OCI-LY1 (cell line): ENCODE data around the gene GOLPH3.

Experiments used
- H2AFZ ChIP-seq: fragments of 200-600 bp; sonication (generic), shearing (Covaris generic); 2 replicates; pipeline ENCODE4 v1.6.0; 2014; ENCODE audit warnings: antibody characterized with exemption, mild to moderate bottlenecking, low read length
- H3F3A ChIP-seq: fragments of 200-600 bp; sonication (generic), shearing (Covaris generic); 2 replicates; pipeline ENCODE4 v1.6.0; 2014; ENCODE audit warnings: mild to moderate bottlenecking, antibody characterized with exemption, low read length, moderate library complexity; ENCODE audit not compliant: insufficient read depth
- H3K27ac ChIP-seq: fragments of 200-600 bp; sonication (generic); 2 replicates; pipeline ENCODE4 v1.5.1; 2014; ENCODE audit warnings: low read length, mixed run types, mild to moderate bottlenecking, low read depth; ENCODE audit not compliant: poor library complexity, severe bottlenecking
- H3K27me3 ChIP-seq: fragments of 200-600 bp; sonication (generic); 2 replicates; pipeline ENCODE4 v1.6.0; 2014; ENCODE audit warnings: antibody characterized with exemption, mild to moderate bottlenecking, low read length, moderate library complexity; ENCODE audit not compliant: insufficient read depth
- H3K36me3 ChIP-seq: fragments of 200-600 bp; sonication (generic); 2 replicates; pipeline ENCODE4 v1.6.1; 2014; ENCODE audit warnings: mild to moderate bottlenecking, antibody characterized with exemption, low read length, moderate library complexity, mixed read lengths; ENCODE audit not compliant: insufficient read depth
- H3K4me1 ChIP-seq: fragments of 200-600 bp; sonication (generic); 2 replicates; pipeline ENCODE4 v1.5.1; 2014; ENCODE audit warnings: mild to moderate bottlenecking, low read length, moderate library complexity; ENCODE audit not compliant: insufficient read depth, severe bottlenecking
- H3K4me2 ChIP-seq: fragments of 200-600 bp; sonication (generic), shearing (Covaris generic); 2 replicates; pipeline ENCODE4 v1.6.1; 2014; ENCODE audit warnings: low read length
- H3K4me3 ChIP-seq: fragments of 200-600 bp; sonication (generic); 2 replicates; pipeline ENCODE4 v1.5.1; 2014; ENCODE audit warnings: low read length, low read depth, mild to moderate bottlenecking, mixed read lengths; ENCODE audit not compliant: poor library complexity, severe bottlenecking
- H3K79me2 ChIP-seq: fragments of 200-600 bp; shearing (Covaris generic); 2 replicates; pipeline ENCODE4 v1.6.1; 2016; ENCODE audit warnings: mixed run types, low read length, mixed read lengths; ENCODE audit not compliant: insufficient read depth
- H3K9ac ChIP-seq: fragments of 200-600 bp; sonication (generic), shearing (Covaris generic); 2 replicates; pipeline ENCODE4 v1.6.1; 2014; ENCODE audit warnings: mild to moderate bottlenecking, low read length, mixed read lengths
- H3K9me2 ChIP-seq: fragments of 200-600 bp; sonication (generic), shearing (Covaris generic); 2 replicates; pipeline ENCODE4 v1.6.1; 2014; ENCODE audit warnings: low read depth, mild to moderate bottlenecking, low read length, mixed read lengths
- H3K9me3 ChIP-seq: fragments of 200-600 bp; shearing (Covaris generic); 2 replicates; pipeline ENCODE4 v1.6.1; 2014; ENCODE audit warnings: low read length, mixed read lengths
- H4K20me1 ChIP-seq: fragments of 200-600 bp; sonication (generic), shearing (Covaris generic); 2 replicates; pipeline ENCODE4 v1.6.0; 2016; ENCODE audit warnings: mild to moderate bottlenecking, low read length; ENCODE audit not compliant: insufficient read depth
- CTCF ChIP-seq: fragments of 200-600 bp; sonication (generic), shearing (Covaris generic); IDR thresholded peaks from 2 replicates; pipeline ENCODE4 v1.5.1; 2017; ENCODE audit warnings: mild to moderate bottlenecking, antibody characterized with exemption, low read length, moderate library complexity, mixed read lengths
- EZH2 ChIP-seq: fragments of 200-600 bp; sonication (generic), shearing (Covaris generic); IDR thresholded peaks from 2 replicates; pipeline ENCODE4 v1.8.0; 2017; ENCODE audit warnings: borderline replicate concordance, mixed run types, mild to moderate bottlenecking, antibody characterized with exemption, low read length, moderate library complexity, mixed read lengths

The GOLPH3 gene

DNA sequence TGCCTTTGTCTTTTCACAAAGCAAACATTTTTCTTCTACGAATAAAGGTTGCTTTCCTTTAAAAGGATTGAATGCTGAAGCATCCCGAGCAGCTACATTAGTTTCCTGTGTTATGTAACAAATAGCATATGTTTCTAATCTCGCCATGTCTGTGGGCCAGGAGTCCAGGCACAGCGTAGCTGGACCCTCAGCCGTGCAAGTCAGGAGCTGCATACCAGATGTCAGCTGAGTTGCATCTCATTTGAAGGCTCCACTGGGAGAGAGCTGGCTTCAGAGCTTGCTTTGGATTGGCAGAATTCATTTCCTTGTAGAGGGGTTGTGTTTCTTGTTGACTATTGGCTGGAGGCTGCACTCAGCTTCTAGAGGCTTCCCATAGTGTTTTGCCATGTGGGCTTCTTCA, 16.0 kb upstream of the GOLPH3 start:
- Histone ChIP-seq H3K4me3 (no peak overlapping the region), H3K27me3 (no peaks in the 10 kb centered on the region), H3K4me1 (peaks cover 10% of the 10 kb centered on the region), H2AFZ (no peak overlapping the region), H3K27ac (no peak overlapping the region), H3K9me2 (no peaks in the 10 kb centered on the region), H4K20me1 (no peaks in the 10 kb centered on the region), H3K79me2 (no peaks in the 10 kb centered on the region), H3K4me2 (no peak overlapping the region), H3K9ac (no peak overlapping the region), H3F3A (no peaks in the 10 kb centered on the region), H3K36me3 (no peaks in the 10 kb centered on the region), H3K9me3 (peaks cover 12% of the 10 kb centered on the region)
- no peak for TF ChIP-seq EZH2
- TF ChIP-seq CTCF, result no peak

GRCh38 chr5:32187675-32188074, 13.6 kb upstream of the GOLPH3 start:
- no peak overlapping the region for H3K4me2 ChIP-seq
- no peaks in the 10 kb centered on the region for H3F3A ChIP-seq
- H4K20me1 ChIP-seq, result no peaks in the 10 kb centered on the region
- H2AFZ ChIP-seq, result no peak overlapping the region
- no peak overlapping the region for H3K27ac ChIP-seq
- no peaks in the 10 kb centered on the region for H3K27me3 ChIP-seq
- H3K9me3 ChIP-seq, result peaks cover 12% of the 10 kb centered on the region
- H3K4me3 ChIP-seq, result no peak overlapping the region
- H3K9me2 ChIP-seq, result no peaks in the 10 kb centered on the region
- no peaks in the 10 kb centered on the region for H3K79me2 ChIP-seq
- TF ChIP-seq CTCF (no peak), EZH2 (no peak)
- peaks cover 5% of the 10 kb centered on the region for H3K4me1 ChIP-seq
- no peak overlapping the region for H3K9ac ChIP-seq
- H3K36me3 ChIP-seq, result no peaks in the 10 kb centered on the region

- Histone ChIP-seq H3K4me2 (no peak overlapping the region; the same call in 1 of the 2 replicates), H2AFZ (no peak overlapping the region), H3K79me2 (no peaks in the 10 kb centered on the region), H3K36me3 (no peaks in the 10 kb centered on the region), H3K27ac (no peak overlapping the region), H3K4me3 (no peak overlapping the region), H3K4me1 (peaks cover 10% of the 10 kb centered on the region), H3K9me2 (no peaks in the 10 kb centered on the region), H3K9me3 (peaks cover 2% of the 10 kb centered on the region; the same call in 1 of the 2 replicates), H3K9ac (no peak overlapping the region), H4K20me1 (no peaks in the 10 kb centered on the region), H3K27me3 (no peaks in the 10 kb centered on the region; the same call in 1 of the 2 replicates), H3F3A (no peaks in the 10 kb centered on the region)
- TF ChIP-seq CTCF, result no peak
- TF ChIP-seq EZH2, result no peak
Observed at GRCh38 chr5:32182463-32183063, 8.4 kb upstream of the GOLPH3 start.
